Measurements from ENCODE around the gene PM20D2. TPM values are rescaled to one million over a fixed set of nuclear protein-coding genes. Genes with fewer than 3 reads are reported as not detected.

Gene PM20D2
- total and polyA plus RNA-seq, 11 donors: 2.4 to 22.9 (median 9.8) TPM

- intact Hi-C loops (cut with DNase I): no loop called here
- ATAC-seq: no peak
- H3K9me3 ChIP-seq: no peaks in the 10 kb centered on the region
Measured at GRCh38 chr6:89180112-89180511, 34.3 kb downstream of the PM20D2 start.

GRCh38 chr6:89180971-89181370, 35.1 kb downstream of the PM20D2 start:
- Histone ChIP-seq H3K27me3 (no peaks in the 10 kb centered on the region), H3K4me1 (no peaks in the 10 kb centered on the region), H3K36me3 (no peaks in the 10 kb centered on the region), H3K27ac (no peak overlapping the region), H3K4me3 (no peak overlapping the region), H3K9me3 (no peaks in the 10 kb centered on the region)
- no peak for DNase-seq
- intact Hi-C loops (cut with DNase I): no loop called here
- TF ChIP-seq POLR2A (IDR thresholded peaks at IDR 0.05) (no peak), CTCF (IDR thresholded peaks at IDR 0.05) (no peak)
- 69 to 74% (median 71%) methylated on average over 1 of the region's 1 CpG for WGBS, 4 donors
- no peak for ATAC-seq

More at GRCh38 chr6:89180112-89180511, 34.3 kb downstream of the PM20D2 start:
- no peaks in the 10 kb centered on the region for H3K36me3 ChIP-seq
- no peak overlapping the region for H3K4me3 ChIP-seq
- H3K27me3 ChIP-seq: no peaks in the 10 kb centered on the region
- no peak for DNase-seq
- H3K27ac ChIP-seq: no peak overlapping the region
- WGBS, 4 donors: 94 to 97% (median 96%) methylated on average over 13 of the region's 13 CpGs
- H3K4me1 ChIP-seq: no peaks in the 10 kb centered on the region
- no peak for TF ChIP-seq CTCF (IDR thresholded peaks at IDR 0.05)
- no peak for TF ChIP-seq POLR2A (IDR thresholded peaks at IDR 0.05)

GRCh38 chr6:89183294-89183693, 37.4 kb downstream of the PM20D2 start:
- no peak overlapping the region for H3K27ac ChIP-seq
- intact Hi-C loops (cut with DNase I): no loop called here
- no peaks in the 10 kb centered on the region for H3K27me3 ChIP-seq
- TF ChIP-seq CTCF (IDR thresholded peaks at IDR 0.05): no peak
- TF ChIP-seq POLR2A (IDR thresholded peaks at IDR 0.05): no peak
- no peaks in the 10 kb centered on the region for H3K36me3 ChIP-seq
- no peaks in the 10 kb centered on the region for H3K4me1 ChIP-seq
- ATAC-seq (no peak), DNase-seq (no peak)
- no peaks in the 10 kb centered on the region for H3K9me3 ChIP-seq
- 49 to 94% (median 60%) methylated on average over 2 of the region's 2 CpGs for whole genome bisulfite sequencing, 4 donors
- no peak overlapping the region for H3K4me3 ChIP-seq

- Histone ChIP-seq H3K4me1 (no peaks in the 10 kb centered on the region), H3K27ac (no peak overlapping the region), H3K4me3 (no peak overlapping the region), H3K36me3 (no peaks in the 10 kb centered on the region), H3K9me3 (no peaks in the 10 kb centered on the region), H3K27me3 (no peaks in the 10 kb centered on the region)
- no peak for ATAC-seq
- DNase-seq: no peak
- TF ChIP-seq POLR2A (IDR thresholded peaks at IDR 0.05) (no peak), CTCF (IDR thresholded peaks at IDR 0.05) (no peak)
- 76 to 85% (median 80%) methylated on average over 9 of the region's 9 CpGs for WGBS, 4 donors
- intact Hi-C loops (cut with DNase I): no loop called here
Measured at GRCh38 chr6:89184344-89184743, 38.5 kb downstream of the PM20D2 start.
